GM18508 (cell line): ENCODE measurements around the gene BTRC.
"Not testable (repeated sequence)": the region's sequence is repeated elsewhere in the genome, so short reads cannot be mapped to it uniquely, and the experiment has no call there.

Experiments used
- ATAC-seq: cut with Tn5 transposase; IDR thresholded peaks from one replicate; pipeline ENCODE4 v1.9.1; 2021; ENCODE audit warnings: moderate number of reproducible peaks; ENCODE audit not compliant: insufficient read depth, unreplicated experiment

Gene BTRC

DNA sequence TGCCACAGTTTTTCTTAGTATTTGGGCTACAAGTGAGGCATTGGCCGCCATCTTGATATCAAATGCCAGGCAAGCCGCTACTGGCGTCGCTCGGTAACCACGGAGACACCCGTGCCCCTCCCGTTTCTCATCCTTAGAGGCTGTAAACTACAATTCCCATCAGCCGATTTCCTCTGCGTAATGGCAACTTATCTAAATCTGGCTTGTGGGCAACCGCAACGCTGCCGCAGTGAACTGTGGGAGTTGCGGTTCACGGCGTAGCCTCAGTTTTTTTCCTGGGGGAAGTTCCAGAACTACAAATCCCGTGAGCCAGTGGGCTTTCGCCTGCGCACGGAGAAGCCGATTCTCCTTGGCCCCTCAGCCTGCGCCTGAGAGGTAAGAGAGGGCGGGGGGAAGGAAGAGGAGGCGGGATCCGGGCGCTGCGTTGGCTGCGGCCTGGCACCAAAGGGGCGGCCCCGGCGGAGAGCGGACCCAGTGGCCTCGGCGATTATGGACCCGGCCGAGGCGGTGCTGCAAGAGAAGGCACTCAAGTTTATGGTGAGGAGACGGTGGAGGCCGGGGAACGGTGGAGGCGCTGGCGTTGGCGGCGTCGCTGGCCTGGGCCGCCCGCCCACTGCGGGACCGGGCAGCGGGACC, at the start of gene BTRC:
Gene BTRC, plus strand, starts transcription at position 474 of the 636 bp plus-strand sequence. Its CDS starts 16 bp downstream, at position 490.
- peak; percentile 78 for ATAC-seq

DNA sequence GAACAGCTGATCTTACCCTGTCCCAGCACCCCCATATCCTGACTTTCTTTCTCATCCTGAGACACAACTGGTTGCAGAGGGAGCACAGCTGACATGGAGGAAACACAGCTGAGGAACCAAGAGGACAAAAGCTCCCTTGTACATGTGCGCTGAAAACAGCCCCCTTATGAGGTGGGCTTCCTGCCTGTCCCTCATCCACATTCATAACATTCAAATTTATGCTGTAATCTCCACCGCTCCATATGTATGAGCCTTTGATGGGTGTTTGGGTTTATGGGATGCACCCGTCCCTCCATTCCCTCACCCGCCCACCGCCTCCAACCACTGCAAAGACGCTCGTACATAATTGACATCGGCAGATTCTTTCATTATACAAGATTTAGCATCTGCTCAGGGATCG, 49.6 kb upstream of the BTRC start:
- ATAC-seq, result no peak

DNA sequence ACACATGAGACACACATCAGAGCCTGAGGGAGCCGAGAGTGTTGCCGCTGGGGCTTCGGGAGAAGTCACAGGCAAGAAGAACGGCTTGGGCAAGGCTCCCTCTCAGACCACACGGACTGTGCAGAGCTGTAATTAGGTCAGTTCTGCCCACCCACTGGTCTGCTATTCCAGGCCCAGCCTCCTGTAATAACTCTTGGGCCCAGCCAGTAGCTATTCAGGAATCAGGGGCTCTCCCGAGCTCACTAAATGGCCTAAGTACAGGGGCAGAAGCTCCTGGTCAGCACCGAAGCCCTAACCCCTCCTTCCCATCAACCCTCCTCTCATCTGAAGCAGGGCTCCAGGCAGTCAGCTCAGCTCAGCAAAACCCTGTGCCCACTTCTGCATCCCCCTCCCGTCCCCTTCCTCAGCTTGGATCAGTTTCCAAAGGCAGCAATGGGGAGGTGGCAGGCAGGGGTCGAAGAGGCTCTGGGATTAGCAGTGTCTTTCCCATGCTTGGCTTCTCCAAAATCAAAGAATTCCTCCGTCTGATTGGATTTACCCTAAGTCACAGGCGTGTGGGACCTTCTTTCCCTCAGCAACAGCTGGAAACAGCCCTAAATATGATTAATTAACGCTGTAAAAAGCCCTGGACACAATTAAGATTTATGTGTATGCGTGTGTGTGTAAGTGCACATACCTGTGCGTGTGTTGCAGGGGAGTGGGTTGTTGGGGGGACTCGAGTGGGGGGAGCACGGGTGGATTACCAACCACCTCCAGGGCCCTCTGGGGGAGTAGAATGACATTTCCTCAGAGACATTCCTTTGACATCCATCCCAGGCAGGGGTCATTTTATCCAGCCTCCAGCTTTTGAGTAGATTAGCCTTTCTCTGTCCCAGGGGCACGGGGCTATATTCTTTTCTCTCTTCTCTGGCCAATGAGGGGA, 48.4 kb upstream of the BTRC start:
- ATAC-seq, result no peak

DNA sequence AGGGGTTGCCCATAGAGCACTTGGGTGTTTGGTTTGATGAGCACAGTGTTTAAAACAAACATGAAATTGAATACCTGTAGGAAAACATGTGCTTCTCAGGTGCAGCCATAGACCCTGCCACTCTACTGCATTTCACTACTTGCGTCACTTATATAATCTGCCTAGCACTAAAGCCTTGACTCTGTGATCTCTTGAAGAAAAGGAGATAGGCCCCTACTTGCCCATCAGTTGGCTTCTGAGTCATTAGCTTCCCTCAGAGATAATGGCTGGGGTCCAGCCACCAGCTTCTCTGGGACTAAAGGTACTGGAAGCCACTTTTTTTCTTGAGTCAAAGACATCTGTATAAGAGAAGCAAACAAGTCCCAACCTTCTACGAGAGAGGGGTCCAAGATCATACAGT, 45.9 kb upstream of the BTRC start:
- no peak for ATAC-seq

DNA sequence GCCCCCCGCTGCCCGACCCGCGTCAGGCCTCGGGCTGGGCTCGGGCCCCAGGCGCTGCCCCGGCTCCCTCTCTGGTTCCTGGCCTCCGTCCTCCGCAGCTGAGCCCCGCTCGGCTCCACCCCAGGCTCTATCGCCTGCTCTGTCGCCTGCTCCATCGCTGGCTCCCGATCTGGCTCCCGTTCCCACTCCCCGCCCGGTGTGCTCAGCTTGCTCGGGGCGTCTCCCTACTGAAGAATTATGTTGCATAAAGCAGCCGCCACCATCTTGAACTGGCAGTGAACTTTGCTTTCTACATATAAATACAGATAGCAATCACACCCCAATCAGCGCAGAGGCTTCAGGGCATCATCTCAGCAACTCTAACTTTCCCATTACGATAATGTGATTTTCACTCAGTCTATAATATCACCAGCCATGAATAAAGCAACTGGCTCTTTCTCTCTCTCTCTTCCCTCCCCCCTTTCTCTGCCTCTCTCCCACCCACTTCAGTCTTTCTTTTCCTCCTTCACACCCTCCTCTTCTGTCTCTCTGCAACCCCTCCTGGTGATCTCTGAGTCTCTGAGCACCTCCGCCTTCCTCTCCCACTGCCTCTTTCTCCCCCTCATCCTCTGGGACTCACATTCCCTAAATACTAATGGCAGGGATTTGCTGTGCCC, 43.3 kb upstream of the BTRC start:
- ATAC-seq, result no peak

DNA sequence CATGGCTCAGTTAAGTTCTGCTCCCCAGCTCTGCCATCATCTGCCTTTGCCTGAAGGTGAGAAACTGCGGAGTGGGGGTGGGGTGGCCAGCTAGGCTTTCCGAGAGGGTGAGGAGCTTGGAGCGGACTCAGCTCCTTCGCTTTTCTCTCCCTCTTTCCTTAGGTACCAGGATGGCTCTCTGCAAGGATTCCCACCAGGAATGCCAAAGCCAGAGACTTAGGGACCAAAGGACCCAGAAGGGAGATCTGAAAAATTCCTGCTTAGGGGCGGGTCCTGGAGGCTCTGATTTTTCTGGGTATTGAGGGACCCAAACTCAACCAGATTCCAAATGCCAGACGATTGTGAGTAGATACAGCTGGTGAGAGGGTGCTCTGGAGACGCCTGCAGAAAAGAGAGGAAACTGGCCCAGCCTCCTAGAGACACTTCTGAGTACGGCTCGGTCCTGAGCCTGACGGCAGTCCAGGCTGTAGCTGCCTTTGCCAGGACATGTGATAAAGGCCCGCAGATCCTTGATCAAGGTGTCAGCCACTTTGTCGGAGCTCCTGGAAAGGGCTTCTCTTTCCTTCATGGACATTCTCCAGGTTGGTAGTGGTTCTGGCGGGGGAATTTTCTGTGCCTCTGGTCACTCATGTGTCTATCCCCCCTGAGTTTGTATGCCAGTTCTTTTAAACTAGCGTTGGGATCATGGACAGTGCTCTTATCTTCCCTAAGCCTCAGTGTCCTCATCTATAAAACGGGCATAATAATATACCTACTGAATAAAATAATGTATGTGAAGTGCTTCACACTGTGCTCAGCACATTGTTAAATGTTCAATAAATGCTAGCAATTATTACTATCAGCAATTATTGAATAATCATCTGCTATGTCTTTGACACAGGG, 42.5 kb upstream of the BTRC start:
- ATAC-seq, result no peak

DNA sequence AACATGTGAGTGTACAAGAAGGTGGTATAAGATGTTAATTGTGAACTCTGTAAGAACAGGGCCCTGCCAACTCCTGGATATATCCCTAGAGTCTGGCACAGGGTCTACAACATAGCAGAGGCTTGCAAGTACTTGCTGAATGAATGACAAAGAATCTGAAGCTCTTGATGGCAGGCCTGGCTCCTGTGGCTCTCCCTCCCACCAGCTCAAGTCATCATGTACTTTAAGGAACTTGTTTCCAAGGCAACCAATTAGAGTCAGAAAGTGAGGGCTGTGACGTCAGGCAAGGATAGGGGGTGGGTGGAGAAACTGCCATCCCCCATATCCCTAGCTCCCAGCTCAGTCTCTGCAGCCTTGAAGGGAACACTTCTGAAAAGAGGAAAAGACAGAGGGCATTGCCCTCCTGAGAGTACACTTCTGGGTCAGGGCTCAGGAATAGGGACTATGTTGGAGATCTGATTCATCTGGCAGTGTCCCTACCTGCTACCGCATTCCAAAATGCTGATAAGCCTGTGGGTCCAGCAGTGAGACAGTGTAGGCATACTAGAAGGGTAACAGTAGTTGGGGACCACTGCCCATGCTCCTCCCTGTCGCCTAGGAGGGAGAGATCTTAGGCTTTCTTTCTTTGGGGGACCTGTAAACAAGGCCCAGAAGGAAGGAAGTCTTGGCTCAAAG, 34.6 kb upstream of the BTRC start:
- ATAC-seq, result no peak

DNA sequence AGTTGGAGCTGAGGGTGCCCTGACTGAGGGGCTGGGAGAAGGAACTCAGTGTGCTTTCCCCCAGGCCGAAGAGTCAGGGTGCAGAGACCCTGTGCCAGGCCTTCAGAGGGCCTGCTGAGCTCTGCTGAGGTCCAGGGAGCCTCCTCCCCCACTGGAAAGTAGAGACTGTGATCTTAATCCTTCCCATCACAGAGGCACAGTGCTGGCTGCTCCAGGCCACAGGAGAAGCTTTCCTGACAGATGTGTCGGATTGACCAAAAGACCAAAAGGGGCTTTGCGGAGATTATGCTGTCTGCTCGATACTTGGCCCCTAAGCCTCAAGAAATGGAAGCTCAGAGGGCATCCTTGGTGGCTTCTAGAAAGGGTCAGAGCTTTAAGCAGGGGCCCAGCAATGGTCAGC, 32.9 kb upstream of the BTRC start:
- no peak for ATAC-seq

DNA sequence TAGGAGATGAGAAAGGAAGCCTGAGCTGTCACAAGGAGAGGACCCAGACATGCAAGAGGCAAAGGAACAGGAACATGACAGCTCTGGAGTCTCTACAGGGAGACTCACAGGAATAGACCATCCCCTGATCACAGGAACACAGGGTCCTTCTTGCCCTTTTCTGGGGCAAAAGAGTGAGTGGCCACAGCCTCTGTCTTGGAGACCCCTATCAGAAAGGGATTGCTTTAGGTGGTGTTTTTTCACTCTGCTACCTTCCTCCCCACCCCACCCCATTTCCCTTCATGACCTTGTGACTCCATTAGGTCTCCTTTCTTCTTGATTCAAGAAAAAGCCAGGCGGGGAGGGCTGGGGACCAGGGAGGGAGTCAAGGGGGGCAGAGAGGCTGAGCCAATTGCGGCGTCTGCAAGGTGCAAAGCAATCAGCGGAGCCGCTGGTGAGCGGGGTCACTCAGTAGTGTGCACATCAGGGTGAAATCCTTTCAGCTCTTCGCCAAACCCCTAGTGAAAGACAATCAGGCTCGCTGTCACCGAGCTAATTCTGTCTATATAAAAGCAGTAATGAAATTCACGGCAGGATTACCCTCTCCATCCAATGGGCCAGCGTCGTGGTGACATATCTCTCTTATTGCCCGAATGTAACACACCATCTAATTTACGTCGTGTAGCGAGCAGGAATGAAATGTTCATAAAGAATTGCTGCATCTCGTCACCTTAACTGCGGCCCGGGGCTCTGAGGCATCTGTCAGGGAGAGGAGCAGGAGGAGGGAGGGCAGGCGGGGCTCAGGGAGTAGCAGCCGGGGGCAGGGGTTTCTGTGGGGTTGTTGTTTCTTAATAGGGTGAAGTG, 31.5 kb upstream of the BTRC start:
- no peak for ATAC-seq

DNA sequence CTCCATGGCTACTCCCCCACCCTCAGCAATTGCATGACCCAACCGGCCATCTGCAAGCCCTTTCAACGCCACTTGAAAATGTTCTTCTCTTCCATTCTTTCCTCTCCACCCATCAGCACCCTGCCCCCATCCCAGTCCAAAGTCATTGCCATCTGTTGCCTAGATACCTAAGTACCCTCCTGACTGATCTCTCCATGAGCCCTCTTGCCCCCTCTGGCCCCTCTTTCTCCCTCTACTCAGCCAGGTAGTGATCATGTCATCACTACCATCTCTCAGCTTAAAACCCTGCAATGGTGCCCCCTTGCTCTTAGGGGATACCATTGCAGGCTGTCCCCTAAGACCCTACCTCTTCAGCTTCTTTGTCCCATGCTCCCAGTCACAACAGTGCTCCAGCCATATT, 30.5 kb upstream of the BTRC start:
- no peak for ATAC-seq

DNA sequence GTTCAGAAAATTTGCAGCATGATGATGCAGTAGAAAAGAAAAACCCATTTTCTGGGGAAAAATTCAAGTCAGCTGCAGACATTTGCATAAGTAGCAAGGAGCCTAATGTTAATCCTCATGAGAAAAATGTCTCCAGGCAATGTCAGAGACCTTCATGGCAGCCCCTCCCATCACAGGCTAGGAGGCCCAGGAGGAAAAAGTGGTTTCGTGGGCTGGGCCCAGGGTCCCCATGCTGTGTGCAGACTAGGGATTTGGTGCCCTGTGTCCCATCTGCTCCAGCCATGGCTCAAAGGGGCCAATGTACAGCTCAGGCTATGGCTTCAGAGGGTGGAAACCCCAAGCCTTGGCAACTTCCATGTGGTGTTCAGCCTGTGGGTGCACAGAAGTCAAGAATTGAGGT, 26.5 kb upstream of the BTRC start:
- ATAC-seq, result not testable (repeated sequence)

DNA sequence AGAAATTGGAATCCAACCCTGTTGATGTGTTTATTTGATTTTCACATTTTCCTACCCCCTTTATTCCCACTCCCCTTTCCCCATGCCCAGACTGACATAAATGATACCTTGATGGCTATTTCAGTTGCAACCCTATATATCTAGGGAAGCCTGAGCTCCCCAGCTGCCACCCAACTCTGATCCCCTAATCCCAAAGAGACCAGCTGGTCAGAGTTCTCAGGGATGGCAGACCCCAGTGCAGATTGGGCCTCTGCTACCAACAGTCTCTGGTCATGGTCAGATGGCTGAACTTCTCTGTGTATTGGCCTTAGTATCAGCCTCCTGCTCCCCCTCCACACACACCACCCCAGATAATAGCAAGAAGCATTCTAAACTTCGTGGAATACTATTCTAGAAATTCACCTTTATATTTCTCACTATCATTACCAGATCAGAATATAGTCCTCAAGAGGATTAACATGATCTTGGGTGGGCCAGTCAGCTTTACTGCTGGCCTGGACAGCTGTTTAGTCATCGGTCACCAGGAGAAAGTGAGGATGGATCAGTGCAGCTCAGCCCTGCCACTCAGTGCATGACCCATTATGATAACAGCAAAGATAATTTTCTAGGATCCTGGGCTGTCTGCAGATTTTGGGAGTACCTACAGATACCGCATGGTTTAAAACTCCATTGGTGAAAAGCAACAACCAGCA, 24.5 kb upstream of the BTRC start:
- ATAC-seq, result no peak

DNA sequence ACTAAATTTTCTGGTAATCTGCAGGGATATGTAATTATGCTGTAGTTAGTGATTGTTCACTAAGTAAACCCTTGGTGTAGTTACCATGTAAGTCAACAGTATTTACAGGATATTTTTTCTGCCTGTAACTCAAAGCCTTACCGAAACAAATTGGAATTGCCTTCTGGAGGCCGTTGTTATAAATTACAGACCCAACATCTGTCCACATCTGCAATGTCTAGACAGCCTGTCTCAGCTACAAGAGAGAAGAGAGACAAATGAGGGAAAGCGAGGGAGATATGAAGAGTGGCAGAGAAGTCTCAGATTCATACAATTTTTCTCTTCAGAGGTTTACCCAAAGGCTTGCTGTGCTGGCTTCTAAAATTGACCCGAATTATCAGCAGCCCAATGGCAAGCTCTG, 23.7 kb upstream of the BTRC start:
- ATAC-seq, result no peak

DNA sequence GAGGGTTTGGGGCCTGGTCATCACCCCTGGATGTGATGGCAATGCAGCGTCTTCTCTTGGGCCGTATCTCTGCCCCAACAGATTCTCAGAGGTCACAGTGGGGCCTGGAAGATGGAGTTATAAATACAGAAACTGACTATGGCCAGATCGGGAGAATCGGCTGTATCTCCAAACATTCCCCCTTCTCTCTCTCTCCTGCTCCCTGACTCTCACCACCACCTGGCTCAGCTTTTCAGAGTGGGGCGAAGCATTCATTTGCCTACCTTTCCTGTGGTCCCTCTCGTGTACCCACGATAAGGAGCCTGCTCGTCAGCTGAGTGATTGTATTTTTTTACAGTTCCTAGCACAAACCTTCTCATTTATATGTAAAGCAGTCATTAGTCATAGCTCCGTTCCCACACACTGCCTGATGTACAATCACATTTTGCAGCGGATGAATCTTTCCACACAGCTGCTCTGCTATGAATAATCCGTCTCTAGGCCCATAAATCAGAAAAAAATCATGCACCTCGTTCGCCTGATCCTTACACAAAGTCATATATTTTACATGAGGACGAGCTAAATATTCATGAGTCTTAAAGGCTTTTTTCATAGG, 23.2 kb upstream of the BTRC start:
- no peak for ATAC-seq

DNA sequence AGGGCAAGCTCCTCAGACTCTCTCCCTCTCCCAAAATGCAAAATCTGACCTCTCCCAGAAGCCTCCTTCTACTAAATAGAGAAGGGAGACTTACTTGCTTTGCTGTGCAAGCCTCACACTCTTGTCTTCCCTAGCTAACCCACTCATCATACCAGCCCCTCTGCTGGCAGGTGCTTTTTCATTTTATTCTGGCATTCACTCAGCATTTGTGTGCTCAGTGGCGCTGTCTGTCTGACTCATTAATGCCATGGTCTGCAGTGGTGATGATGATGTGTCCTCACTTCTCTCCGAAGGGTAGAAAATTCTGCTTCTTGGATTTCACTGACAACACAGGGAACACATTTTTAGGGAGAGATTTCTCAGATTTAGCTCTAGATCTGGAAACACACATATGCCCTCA, 22.0 kb upstream of the BTRC start:
- no peak for ATAC-seq

DNA sequence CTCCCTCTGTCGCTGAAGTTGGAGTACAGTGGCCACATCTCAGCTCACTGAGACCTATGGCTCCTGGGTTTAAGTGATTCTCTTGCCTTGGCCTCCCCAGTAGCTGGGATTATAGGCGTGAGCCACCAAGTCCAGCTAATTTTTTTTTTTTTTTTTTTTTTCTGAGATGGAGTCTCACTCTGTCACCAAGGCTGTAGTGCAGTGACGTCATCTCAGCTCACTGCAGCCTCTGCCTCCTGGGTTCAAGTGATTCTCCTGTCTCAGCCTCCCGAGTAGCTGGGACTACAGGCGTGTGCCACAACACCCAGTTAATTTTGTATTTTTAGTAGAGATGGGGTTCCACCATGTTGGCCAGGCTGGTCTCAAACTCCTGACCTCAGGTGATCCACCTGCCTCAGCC, 19.7 kb upstream of the BTRC start:
- ATAC-seq, result not testable (repeated sequence)

DNA sequence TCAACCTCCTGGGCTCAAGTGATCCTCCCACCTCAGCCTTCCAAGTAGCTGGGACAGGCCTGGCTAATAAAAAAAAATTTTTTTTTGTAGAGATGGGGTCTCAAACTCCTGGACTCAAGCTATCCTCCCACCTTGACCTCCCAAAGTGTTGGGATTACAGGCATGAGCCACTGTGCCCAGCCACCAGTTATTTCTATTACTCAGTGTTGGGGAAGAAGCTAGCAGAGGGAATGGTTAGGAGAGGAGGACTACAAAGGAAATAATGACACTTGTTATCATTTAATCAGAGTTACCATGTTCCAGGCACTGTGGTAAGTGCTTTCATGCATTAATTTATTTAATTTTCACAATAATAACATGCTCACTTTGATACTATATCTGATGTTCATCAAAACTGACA, 17.6 kb upstream of the BTRC start:
- ATAC-seq, result no peak

DNA sequence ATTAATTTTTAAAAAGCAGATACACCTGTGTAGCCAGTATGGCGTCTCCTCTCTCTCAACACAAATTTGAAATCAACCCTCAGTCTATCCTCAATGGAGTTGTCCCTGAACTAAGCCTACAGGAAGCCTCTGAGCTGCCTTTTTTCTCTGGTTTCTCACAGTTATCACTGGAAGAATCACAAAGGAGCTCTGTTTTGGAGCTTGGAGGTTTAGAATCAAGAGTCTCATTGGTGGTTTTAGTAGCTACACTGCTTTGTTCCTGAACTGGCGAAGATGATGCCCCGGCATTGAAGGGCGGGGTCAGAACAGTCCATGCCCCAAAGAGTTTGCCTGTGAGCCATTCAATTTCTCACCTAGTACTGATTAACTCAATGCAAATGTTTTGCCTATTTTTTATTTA, 16.1 kb upstream of the BTRC start:
- ATAC-seq, result no peak
